ENCODE results near the gene CDC7.

The CDC7 gene

DNA sequence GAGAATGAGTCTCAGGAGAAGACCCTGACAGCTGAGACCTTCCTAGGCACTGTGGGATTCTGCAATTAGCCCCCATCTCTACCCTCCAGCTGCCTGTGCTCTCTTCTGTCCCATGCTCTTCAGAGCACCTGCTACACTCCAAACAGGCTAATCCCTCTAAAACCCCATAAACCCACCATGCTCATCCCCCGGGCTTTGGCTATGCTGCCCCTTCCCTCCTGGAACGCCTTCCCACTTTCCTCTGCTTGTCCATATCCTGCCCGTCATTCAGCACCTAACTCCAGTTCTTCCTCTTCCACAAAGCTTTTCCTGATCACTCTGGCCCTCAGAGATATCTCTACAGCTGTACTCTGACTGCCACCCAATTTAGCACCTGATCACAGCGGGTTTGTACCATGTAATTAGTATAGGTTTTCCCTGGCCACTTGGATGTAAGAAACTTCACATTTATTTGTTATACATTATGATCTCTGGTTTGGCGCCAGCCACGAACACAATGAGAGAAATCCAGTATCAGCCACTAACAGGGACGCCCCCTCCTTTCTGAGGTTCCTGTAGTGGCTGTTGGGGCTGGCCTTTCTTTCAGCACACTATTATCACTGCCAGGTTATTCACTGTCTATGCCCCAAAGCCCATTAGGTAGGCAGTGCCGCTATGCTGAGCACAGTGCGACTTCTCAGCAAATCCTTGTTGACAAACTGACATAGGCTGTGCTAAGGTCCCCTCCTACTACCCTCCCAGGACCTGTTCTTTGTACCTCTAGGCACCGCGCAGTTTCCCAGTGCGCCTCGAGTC is 45.1 kb downstream of the CDC7 start:
- H3K27ac ChIP-seq = no peak overlapping the region
- TF ChIP-seq, protein P1, sequence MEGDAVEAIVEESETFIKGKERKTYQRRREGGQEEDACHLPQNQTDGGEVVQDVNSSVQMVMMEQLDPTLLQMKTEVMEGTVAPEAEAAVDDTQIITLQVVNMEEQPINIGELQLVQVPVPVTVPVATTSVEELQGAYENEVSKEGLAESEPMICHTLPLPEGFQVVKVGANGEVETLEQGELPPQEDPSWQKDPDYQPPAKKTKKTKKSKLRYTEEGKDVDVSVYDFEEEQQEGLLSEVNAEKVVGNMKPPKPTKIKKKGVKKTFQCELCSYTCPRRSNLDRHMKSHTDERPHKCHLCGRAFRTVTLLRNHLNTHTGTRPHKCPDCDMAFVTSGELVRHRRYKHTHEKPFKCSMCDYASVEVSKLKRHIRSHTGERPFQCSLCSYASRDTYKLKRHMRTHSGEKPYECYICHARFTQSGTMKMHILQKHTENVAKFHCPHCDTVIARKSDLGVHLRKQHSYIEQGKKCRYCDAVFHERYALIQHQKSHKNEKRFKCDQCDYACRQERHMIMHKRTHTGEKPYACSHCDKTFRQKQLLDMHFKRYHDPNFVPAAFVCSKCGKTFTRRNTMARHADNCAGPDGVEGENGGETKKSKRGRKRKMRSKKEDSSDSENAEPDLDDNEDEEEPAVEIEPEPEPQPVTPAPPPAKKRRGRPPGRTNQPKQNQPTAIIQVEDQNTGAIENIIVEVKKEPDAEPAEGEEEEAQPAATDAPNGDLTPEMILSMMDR (IDR thresholded peaks at IDR 0.05) = no peak

DNA sequence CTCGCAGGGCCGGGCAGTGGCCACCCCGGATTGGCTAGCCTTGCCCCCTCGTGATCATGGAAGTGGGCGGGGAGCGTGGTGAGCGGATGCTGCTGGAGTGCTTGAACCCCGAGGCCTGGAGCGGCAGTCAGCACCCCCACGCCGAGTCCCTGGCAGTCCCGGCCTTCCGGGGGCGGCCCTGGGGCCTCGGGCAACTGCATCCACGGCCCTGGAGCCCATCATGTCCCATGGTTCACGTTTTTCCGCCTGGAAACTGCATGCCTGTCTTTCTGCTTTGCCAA is 45.6 kb downstream of the CDC7 start:
- Histone ChIP-seq H3K27me3 (no peaks in the 10 kb centered on the region), H3K27ac (no peak overlapping the region), H3K4me1 (ENCODE audit: control insufficient read depth in 1 of 2, insufficient read depth in 1 of 2, low read depth in 1 of 2, low read length in 1 of 2) (peaks cover 35 to 43% of the 10 kb centered on the region in 2 experiments), H3K4me3 (ENCODE audit: low read depth in 1 of 2, low read length in 1 of 2) (no peak overlapping the region), H3K9me3 (no peaks in the 10 kb centered on the region), H3K36me3 (no peaks in the 10 kb centered on the region)
- TF ChIP-seq, protein P1 (IDR thresholded peaks at IDR 0.05) = no peak

More for the DNA sequence above, 45.1 kb downstream of the CDC7 start:
- H3K4me3 ChIP-seq (ENCODE audit: low read depth in 1 of 2, low read length in 1 of 2) = no peak overlapping the region
- H3K27me3 ChIP-seq = no peaks in the 10 kb centered on the region
- H3K36me3 ChIP-seq = no peaks in the 10 kb centered on the region
- H3K9me3 ChIP-seq = no peaks in the 10 kb centered on the region
- peaks cover 40 to 48% of the 10 kb centered on the region in 2 experiments for H3K4me1 ChIP-seq (ENCODE audit: control insufficient read depth in 1 of 2, insufficient read depth in 1 of 2, low read depth in 1 of 2, low read length in 1 of 2)

DNA sequence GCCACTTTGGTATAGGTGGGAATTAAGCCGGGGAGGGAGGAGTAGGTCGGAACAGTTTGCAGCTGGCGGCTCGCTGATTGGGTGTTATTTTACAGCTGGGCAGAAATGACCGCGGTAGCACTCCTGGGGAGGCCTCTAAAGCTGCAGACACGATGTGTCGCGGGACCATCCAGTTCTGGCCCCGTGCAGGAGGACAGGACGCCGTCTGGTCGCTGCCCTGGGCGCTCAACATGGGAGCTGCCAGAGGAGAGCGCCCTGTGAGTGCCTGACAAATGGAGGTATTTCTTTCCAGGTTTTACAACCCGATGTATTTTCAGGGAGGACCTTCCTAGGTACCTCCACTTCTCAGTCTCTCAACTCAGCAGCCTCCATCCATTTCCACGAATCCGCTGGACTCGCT is 46.2 kb downstream of the CDC7 start:
- H3K4me3 ChIP-seq (ENCODE audit: low read depth in 1 of 2, low read length in 1 of 2) = no peak overlapping the region
- TF ChIP-seq, protein P1 (IDR thresholded peaks at IDR 0.05) = no peak
- no peaks in the 10 kb centered on the region for H3K27me3 ChIP-seq
- H3K4me1 ChIP-seq (ENCODE audit: control insufficient read depth in 1 of 2, insufficient read depth in 1 of 2, low read depth in 1 of 2, low read length in 1 of 2) = peaks cover 28 to 36% of the 10 kb centered on the region in 2 experiments
- H3K36me3 ChIP-seq = no peaks in the 10 kb centered on the region
- H3K27ac ChIP-seq = no peak overlapping the region
- no peaks in the 10 kb centered on the region for H3K9me3 ChIP-seq

DNA sequence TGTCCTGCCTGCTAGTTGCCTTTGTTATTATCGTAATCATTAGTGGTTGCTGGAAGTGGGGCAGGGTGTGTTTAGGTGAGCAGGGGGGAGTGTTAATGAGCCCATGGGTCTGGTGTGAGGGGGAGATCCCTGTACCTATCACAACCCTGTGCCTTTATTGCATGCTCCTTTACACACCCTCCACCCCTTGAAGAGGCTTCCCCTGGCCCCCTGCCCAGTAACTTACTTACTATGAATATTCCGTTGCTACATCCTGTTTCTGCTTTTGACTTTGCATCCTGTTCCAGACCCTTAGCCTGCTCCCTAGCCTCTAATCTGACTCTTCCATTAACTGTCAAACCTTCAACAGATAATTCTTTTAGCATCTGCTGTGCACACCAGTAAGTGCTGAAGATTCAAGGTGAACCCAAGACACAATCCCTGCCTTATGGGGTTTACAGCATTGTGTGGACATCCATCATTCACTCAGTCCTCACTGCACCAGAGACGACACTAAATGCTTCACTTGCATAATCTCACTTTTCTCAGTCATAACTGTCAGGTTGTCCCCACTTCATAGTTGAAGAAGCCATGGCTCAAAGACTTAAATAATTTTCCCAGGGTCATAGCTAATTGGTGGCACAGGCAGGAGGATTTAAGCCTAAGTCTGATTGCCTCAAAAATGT is 47.9 kb downstream of the CDC7 start:
- no peaks in the 10 kb centered on the region for H3K36me3 ChIP-seq
- no peaks in the 10 kb centered on the region for H3K27me3 ChIP-seq
- no peaks in the 10 kb centered on the region for H3K9me3 ChIP-seq
- peaks cover 15 to 20% of the 10 kb centered on the region in 2 experiments for H3K4me1 ChIP-seq (ENCODE audit: control insufficient read depth in 1 of 2, insufficient read depth in 1 of 2, low read depth in 1 of 2, low read length in 1 of 2)
- no peak overlapping the region for H3K4me3 ChIP-seq (ENCODE audit: low read depth in 1 of 2, low read length in 1 of 2)
- TF ChIP-seq, protein P1 (IDR thresholded peaks at IDR 0.05) = no peak
- peak overlapping the region; percentile 68 for H3K27ac ChIP-seq

DNA sequence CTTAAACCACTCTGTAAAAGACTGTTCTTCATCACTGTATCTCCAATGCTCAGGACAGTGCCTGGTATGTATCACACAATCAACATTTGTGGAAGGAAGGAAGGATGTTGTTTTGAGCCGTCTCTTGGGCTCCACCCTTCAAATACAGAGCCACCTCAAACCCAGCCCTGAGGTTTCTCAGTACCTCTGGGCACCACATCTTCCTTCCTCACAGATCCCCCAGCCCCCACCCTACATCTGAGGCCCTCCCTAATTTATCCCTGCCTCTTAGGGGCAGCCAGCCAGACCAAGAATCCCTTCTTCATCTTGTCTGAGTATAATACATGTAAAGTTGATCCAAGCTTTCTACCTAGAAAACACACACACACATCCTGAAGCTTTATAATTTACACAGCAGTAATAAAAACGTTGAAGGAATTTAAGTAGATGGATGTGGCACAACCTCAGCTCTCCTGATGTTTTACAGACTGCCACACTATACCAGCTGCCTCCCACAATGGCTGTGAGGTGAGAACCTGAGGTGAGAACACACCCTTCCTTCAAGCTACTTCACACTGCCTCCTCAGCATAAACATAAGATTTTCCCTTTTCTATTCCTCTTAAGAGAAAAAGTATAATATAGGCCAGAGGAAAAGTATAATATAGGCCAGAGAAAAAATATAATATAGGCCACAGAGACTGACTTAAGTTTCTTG is 48.5 kb downstream of the CDC7 start:
- Histone ChIP-seq H3K27ac (peak overlapping the region; percentile 68), H3K9me3 (no peaks in the 10 kb centered on the region), H3K36me3 (no peaks in the 10 kb centered on the region), H3K27me3 (no peaks in the 10 kb centered on the region), H3K4me1 (ENCODE audit: control insufficient read depth in 1 of 2, insufficient read depth in 1 of 2, low read depth in 1 of 2, low read length in 1 of 2) (peaks cover 15 to 20% of the 10 kb centered on the region in 2 experiments), H3K4me3 (ENCODE audit: low read depth in 1 of 2, low read length in 1 of 2) (no peak overlapping the region)
- TF ChIP-seq, protein P1 (IDR thresholded peaks at IDR 0.05) = no peak

Data from neutrophil (primary cell).